Ishikawa (cell line): Measurements from ENCODE around the gene MAEA.

Experiments used
- CEBPB ChIP-seq: IDR thresholded peaks from 2 replicates; pipeline ENCODE4 v1.6.1; 2012
- CREB1 ChIP-seq: IDR thresholded peaks from 2 replicates; pipeline ENCODE4 v1.6.1; 2012; ENCODE audit warnings: low read depth
- EP300 ChIP-seq: IDR thresholded peaks from 2 replicates; pipeline ENCODE4 v1.6.1; 2012; ENCODE audit warnings: borderline replicate concordance
- FOXM1 ChIP-seq: IDR thresholded peaks from 2 replicates; pipeline ENCODE4 v1.6.1; 2012; ENCODE audit warnings: low read depth, borderline replicate concordance
- RAD21 ChIP-seq: IDR thresholded peaks from 2 replicates; pipeline ENCODE4 v1.6.1; 2012; ENCODE audit warnings: low read depth
- TAF1 ChIP-seq: IDR thresholded peaks from 2 replicates; pipeline ENCODE4 v1.6.1; 2012; ENCODE audit warnings: low read depth, mild to moderate bottlenecking
- YY1 ChIP-seq: IDR thresholded peaks from 2 replicates; pipeline ENCODE4 v1.6.1; 2012; ENCODE audit warnings: low read depth
- ZBTB7A ChIP-seq: IDR thresholded peaks from 2 replicates; pipeline ENCODE4 v1.6.1; 2012; ENCODE audit warnings: low read depth
- TF ChIP-seq, protein P1 (sequence below): IDR thresholded peaks from 2 replicates; pipeline ENCODE4 v1.6.1; 2012
- TF ChIP-seq, protein P2 (sequence below): IDR thresholded peaks from 2 replicates; pipeline ENCODE4 v1.6.1; 2012; ENCODE audit warnings: low read depth, mild to moderate bottlenecking

DNA sequence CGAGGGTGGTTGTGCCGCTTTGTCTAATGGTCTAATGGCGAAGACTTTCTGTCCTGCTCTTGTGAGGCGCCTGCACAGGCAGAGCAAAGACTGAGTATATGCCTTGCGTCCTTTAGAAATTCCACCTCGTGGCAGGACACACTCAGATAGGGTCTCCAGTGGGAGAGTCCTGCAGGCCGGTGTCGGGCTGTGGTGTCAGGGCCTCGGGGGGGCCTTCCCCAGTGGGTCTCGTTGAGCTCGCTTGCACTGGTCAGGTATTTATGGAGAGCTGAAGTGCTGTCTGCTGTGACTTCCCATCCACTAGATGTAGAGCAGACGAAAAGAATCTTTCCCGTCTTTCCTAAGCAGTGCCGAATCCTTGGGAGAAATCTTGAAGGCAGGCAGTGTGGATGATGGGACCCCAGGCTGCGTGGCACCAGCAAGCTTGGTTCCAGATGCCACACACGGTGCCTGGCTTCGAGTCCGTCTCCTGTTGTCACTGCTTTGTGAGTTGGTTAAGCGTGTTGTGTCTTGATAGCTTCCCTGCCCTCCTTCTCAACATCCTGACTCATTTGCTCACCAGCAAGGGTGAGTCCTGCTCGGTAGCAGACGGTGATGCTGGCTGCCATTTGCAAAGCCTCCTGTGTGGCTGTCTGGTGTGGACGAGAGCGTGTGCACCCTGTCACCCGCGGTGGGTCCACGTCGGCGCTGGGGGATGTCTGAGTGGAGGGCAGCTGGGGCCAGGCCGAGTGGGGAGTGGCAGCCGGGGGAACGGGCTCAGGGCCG lies 20.5 kb downstream of the MAEA start:
- TF ChIP-seq, protein P1, sequence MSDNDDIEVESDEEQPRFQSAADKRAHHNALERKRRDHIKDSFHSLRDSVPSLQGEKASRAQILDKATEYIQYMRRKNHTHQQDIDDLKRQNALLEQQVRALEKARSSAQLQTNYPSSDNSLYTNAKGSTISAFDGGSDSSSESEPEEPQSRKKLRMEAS, result no peak
- TF ChIP-seq YY1, result no peak
- TF ChIP-seq ZBTB7A, result no peak
- TF ChIP-seq EP300, result no peak
- TF ChIP-seq TAF1, result no peak
- no peak for TF ChIP-seq RAD21
- no peak for TF ChIP-seq CREB1
- TF ChIP-seq CEBPB, result no peak
- TF ChIP-seq, protein P2, sequence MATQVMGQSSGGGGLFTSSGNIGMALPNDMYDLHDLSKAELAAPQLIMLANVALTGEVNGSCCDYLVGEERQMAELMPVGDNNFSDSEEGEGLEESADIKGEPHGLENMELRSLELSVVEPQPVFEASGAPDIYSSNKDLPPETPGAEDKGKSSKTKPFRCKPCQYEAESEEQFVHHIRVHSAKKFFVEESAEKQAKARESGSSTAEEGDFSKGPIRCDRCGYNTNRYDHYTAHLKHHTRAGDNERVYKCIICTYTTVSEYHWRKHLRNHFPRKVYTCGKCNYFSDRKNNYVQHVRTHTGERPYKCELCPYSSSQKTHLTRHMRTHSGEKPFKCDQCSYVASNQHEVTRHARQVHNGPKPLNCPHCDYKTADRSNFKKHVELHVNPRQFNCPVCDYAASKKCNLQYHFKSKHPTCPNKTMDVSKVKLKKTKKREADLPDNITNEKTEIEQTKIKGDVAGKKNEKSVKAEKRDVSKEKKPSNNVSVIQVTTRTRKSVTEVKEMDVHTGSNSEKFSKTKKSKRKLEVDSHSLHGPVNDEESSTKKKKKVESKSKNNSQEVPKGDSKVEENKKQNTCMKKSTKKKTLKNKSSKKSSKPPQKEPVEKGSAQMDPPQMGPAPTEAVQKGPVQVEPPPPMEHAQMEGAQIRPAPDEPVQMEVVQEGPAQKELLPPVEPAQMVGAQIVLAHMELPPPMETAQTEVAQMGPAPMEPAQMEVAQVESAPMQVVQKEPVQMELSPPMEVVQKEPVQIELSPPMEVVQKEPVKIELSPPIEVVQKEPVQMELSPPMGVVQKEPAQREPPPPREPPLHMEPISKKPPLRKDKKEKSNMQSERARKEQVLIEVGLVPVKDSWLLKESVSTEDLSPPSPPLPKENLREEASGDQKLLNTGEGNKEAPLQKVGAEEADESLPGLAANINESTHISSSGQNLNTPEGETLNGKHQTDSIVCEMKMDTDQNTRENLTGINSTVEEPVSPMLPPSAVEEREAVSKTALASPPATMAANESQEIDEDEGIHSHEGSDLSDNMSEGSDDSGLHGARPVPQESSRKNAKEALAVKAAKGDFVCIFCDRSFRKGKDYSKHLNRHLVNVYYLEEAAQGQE, result no peak
- TF ChIP-seq FOXM1, result no peak
